Measurements from ENCODE around the gene STMN3.
"Not testable (repeated sequence)": the region's sequence is repeated elsewhere in the genome, so short reads cannot be mapped to it uniquely, and the experiment has no call there.

The STMN3 gene

GRCh38 chr20:63678667-63679465 lies 25.6 kb upstream of the STMN3 start:
- no peak for DNase-seq (ENCODE audit: low spot score)

DNA sequence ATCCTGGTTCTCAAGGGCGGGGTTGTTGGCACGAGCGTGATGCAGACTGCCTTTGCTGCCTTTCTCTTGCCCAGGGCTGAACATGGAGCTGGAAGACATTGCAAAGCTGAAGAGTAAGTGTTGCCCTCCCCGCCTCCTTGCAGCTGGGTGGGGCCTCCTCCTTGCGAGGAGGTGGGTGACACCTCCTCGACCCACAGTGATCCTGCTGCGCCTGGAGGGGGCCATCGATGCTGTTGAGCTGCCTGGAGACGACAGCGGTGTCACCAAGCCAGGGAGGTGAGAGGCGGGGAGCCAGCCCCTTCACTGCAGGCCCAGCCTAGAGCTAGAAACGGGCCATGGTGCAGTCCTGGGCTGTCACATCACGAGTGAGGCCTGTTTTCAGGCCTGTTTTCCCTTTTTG lies 24.8 kb upstream of the STMN3 start:
- no peak for DNase-seq (ENCODE audit: low spot score)

DNA sequence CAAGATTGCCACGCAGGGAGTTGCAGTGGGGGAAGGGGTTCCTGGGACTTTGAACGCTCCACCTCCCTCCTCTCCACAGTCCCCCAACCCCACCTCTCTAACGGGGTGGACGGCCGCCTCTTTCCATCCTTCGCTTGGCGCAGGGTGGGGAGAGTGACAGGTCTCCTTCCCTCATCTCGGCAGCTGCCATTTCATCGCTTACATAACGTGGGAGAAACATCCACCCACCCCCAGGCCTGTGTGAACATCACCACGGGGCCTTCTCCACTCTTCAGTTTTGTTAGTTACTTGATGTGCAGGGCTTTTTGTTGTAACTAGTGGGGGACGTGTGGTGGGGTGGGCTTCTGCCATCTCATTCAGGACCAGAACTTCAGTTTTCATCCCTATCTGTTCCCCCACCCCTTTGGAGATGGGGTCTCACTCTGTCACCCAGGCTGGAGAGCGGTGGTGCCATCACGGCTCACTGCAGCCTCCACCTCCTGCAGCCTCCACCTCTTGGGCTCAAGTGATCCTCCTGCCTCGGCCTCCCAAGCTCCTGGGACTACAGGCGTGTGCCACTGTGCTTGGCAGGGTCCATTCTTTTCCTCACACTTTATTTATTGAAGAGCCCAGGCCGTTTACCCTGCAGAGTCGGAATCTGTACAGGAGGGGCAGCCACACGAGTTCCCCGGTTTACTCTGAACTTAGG lies 22.6 kb upstream of the STMN3 start:
- DNase-seq (ENCODE audit: low spot score): no peak

DNA sequence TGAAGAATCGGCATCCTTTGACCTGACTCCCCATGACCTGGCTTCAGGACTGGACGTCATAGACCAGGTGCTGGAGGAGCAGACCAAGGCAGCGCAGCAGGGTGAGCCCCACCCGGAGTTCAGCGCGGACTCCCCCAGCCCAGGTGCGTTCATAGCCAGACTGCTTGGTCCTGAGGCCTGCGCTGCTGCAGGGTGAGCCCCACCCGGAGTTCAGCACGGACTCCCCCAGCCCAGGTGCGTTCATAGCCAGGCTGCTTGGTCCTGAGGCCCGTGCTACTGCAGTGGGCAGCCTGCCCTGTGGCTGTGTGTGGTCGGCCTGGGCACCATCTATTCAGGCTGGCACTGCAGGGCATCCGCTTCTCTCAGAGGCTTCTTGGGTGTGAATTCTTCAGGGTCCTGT lies 20.7 kb upstream of the STMN3 start:
- DNase-seq (ENCODE audit: low spot score): no peak

DNA sequence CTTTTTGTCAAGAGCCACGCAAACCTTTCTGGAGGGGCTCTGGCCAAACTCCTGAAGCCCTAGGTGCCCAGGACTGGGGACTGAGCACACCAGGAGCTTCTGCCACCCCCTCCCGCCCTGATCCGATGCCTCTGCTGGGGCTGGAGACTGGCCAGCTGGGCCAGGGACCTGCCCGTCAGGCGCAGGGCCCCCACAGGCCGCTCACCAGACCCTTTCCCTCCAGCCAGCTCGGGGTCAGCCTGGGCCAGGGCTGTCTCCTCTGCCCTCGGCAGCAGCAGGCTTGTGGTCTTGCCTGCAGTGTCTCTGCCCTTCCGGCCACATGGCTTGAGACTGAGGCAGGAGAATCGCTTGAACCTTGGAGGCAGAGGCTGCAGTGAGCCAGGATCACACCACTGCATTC lies 19.4 kb upstream of the STMN3 start:
- no peak for DNase-seq (ENCODE audit: low spot score)

DNA sequence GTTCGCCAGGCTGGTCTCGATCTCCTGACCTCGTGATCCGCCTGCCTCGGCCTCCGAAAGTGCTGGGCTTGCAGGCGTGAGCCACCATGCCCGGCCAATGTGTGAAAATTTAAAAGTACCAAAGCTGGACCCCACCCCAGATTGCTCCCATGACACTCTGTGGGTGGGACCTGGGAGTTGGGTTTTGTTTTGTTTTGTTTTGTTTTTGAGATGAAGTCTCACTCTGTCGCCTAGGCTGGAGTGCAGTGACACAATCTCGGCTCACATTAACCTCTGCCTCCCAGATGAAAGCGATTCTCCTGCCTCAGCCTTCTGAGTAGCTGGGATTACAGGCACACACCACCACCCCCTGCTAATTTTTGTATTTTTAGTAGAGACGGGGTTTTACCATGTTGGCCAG lies 18.5 kb upstream of the STMN3 start:
- not testable (repeated sequence) for DNase-seq (ENCODE audit: low spot score)

GRCh38 chr20:63668351-63668750 lies 15.1 kb upstream of the STMN3 start:
- no peak for DNase-seq (ENCODE audit: low spot score)

- no peak for DNase-seq (ENCODE audit: low spot score)
These were observed 14.6 kb upstream of the STMN3 start for GRCh38 chr20:63667858-63668257.

DNA sequence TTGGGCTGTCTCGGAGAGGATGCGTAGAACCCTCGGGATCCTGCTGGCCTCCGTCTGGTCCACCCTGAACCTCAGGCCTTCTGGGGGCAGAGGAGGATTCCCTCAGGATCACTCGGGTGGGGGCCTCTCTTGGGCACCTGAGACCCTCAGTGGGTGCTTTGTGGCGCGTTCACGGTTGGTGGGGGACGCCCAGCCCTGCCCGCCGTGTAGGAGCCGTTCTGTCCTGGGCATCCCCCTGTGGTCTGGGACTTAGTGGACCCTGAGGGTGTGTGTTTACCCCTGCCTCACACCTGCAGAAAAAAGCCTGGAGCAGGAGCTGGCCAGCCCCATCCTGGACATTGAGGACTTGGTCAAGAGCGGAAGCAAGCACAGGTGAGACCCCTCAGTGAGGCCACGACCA lies 12.5 kb upstream of the STMN3 start:
- DNase-seq (ENCODE audit: low spot score): no peak

DNA sequence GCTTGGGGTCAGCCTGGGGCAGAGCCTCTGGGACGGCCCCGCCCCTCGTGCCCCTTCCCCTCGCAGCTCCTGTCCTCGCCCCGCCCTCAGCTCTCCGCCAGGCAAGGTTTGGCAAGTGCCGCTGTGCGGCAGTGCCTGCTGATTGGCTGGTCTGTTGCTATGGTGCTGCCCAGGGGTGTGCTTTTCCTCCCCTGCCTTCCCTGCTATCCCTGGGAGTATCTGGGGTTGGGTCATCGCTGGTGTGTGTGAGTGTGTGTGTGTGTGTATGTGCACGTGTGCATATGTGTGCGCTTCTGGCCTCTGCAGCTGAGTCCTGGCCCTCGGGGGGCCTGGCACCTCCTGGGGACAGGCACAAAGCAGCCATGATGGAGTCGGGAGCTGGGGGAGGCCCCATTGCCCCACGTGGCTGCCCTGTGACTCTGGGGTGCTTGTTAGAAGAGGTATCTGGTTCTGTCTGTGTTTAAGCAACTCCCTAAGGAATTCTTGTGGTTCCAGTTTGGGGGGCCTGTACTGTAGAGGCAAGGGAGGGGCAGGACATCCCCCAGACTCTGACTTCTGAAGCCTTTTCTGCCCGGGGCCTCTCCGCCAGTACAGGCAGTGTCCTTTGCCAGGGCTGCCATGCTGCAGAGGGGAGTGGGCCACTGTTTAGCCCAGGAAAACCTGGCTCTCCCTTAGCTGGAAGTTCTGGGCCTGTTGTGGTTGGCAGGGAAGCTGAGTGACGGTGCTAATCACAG lies 11.8 kb upstream of the STMN3 start:
- DNase-seq (ENCODE audit: low spot score): no peak

DNA sequence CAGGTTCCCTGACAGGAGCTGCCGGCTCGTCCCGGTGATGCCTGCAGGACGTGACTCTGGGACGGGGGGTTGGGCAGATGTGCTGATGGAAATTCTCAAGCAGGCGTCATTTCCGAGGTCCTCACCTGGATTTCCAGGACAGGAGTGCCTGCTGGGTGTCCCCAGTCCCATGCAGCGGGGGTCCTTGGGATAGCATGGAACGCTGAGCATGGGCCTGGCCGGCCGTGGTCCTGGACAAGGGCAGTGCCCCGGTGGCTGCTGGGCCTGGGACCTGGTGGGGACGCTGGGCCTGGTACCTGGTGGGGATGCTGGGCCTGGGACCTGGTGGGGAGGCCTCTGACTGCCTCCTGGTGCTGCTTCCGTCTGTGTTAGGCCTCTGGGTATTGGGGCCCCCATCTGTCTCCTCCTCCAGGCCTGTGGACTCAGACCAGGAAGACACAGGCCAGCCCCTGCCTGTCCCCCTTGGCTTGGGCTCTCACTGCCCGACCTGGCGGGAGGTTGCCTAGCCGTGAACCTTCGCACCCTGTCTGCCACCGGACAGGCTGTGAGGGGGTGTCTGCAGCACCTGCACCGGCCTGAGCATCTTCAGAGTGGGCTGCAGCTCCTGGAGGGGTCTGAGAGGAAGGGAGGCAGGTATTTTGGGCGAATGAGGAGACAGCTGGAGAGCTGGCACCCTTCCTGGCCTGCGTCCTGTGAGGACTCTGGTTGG lies 11.1 kb upstream of the STMN3 start:
- no peak for DNase-seq (ENCODE audit: low spot score)

- no peak for DNase-seq (ENCODE audit: low spot score)
These were observed 10.3 kb upstream of the STMN3 start for GRCh38 chr20:63663332-63664066.

DNA sequence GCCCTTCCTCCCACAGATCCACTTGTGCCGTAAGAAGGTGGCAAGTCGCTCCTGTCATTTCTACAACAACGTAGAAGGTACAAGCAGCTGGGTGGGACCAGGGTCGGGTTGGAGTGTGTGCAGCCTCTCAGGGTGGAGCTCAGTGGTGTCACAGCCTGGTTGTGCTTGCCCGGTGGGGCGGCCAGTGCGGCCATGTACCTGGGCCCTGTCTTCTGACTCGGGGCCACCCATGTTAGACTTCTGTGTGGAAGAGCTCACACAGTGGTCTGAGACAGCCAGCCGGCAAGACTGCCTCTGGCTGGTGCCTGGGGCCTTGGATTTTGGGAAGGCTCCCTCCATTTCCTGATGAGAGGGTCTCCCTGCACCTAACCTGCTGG lies 9.6 kb upstream of the STMN3 start:
- DNase-seq (ENCODE audit: low spot score): no peak

DNA sequence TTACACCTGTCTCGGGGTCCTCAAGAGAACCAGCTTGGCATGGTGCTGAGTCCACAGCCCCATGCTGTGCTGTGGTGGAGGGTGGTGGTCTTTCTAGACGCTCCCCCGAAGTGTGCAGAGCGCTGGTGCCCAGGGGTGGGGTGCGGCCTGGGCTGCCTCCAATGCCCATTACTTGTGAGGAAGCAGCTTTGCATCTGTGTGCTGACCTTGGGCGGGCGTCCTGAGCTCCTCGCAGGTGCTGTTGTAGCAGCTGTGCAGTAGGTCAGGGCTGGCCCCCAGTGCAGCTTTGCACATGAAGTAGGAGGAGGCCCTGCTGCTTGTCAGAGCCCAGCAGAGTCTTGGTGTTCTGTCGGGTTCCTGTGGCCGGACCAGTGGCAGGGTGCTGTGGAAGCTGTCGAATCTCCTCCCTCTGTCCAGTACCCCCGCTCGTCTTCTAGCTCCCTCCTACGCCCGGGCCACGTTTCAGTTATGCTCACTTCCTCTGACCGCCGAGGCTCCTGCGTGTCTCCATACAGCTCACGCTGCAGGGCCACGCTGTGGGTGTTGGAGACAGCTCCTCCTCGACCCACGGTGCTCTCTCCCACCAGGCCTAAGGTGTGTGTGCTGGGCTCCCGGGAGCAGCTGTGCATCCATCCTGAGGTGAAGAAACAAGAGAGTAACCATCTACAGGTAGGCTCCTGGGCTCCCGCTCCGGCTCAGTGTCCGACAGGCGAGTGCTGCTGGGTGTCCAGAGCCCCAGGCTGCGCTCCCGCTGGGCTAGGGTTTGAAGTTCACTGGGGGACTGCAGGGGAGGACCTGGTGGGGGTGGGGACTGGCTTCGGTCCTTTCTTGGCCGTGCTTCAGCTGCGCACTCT lies 9.0 kb upstream of the STMN3 start:
- DNase-seq (ENCODE audit: low spot score): no peak

GRCh38 chr20:63661108-63661507 lies 7.9 kb upstream of the STMN3 start:
- DNase-seq (ENCODE audit: low spot score): no peak

DNA sequence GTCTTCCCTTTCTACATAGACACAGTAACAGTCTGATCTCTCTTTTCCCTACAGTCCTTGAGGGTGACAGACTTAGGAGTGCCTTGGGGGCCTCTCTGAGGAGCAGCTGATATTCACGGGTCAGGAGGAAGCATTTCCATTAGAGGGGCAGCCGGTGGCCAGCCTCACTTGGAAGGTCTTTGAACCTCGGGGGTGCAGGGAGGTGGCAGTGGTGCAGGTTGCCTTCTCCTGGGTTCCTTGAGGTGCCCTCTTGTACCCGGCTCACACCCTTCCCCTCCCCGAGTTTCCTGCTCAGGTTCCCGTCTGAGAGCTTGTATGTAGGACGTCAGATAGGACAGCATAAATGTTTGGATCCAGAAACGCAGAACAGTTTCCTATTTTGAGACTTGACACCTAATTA lies 7.4 kb upstream of the STMN3 start:
- no peak for DNase-seq (ENCODE audit: low spot score)

DNA sequence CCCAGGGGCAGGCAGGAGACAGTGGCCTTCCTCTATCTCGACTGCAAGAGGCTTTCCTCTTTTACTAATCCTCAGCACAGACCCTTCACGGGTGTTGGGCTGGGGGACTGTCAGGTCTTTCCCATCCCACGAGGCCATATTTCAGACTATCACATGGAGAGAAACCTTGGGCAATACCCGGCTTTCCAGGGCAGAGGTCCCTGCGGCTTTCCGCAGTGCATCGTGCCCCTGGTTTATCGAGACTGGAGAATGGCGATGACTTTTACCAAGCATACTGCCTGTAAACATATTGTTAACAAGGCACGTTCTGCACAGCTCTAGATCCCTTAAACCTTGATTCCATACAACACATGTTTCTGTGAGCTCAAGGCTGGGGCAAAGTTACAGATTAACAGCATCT lies 7.0 kb upstream of the STMN3 start:
- DNase-seq (ENCODE audit: low spot score): not testable (repeated sequence)

DNA sequence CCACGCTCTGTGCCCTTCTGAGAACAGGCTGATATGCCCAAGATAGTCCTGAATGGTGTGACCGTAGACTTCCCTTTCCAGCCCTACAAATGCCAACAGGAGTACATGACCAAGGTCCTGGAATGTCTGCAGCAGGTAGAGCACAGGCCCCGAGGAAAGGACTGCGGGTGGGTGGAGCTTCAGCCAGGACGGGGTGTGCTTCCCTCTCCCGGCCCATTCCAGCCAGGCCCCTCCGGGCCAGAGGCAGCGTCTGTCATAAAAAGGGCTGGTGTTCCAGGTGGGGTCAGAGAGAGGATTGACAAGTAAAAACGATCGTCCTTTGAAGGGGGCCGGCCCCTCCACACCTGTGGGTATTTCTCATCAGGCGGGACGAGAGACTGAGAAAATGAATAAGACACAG lies 6.1 kb upstream of the STMN3 start:
- DNase-seq (ENCODE audit: low spot score): no peak

DNA sequence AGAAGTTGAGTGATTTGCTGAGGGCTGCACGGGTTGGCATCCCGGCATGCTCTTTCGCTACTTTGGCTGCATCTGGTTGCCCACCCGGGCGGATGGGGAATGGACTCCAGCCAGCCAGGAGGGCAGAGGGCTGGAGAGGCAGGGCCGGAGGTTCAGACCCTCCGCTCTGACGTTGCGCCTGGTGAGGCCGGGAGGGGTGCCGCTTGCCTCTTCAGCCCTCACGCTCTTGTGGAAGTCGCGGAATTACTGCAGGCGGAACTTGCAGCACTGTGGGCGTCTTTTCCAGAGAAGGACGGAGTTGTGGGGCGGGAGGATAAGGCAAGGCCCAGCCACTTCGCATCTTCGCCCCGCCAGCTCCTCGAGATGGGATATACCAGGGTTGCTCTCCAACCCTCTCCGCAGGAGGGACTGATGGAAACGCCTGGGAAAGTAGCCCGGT lies 5.5 kb upstream of the STMN3 start:
- DNase-seq (ENCODE audit: low spot score): no peak

GRCh38 chr20:63657937-63658748 lies 4.9 kb upstream of the STMN3 start, which contains the start of gene RTEL1:
Gene RTEL1, plus strand, starts transcription at chr20:63658312. Its CDS starts 1,091 bp downstream, at chr20:63659403.
- peak; percentile 92 for DNase-seq (ENCODE audit: low spot score)

All from germinal center (tissue), 1 donor.